HG02623 (cell line): ENCODE data around the gene CD247.

ENCODE experiments used
- ATAC-seq: cut with Tn5 transposase; IDR thresholded peaks from one replicate; pipeline ENCODE4 v1.9.1; 2021; ENCODE audit warnings: moderate library complexity; ENCODE audit not compliant: unreplicated experiment

Gene CD247

GRCh38 chr1:167489571-167490340, 28.6 kb downstream of the CD247 start:
- no peak for ATAC-seq

DNA sequence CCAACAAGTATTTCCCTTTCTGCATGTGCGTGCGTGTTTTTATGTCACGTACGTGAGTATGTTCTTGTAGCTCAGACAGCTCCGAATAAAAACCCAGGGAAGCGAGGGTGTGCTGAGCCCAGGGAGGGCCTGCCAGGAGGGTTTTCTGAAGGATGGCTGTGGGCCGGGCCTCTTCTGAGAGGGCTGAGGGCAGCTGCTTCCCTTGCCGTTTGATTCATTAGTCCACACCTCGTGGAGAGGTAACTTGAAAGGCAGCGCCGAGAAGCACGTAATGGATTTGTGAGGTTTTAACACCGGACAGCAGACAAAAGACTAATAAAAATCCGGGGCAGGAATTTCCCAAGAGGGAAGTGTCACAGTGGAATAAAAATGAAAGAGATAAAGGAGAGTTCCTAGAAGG, 29.5 kb downstream of the CD247 start:
- ATAC-seq = no peak

DNA sequence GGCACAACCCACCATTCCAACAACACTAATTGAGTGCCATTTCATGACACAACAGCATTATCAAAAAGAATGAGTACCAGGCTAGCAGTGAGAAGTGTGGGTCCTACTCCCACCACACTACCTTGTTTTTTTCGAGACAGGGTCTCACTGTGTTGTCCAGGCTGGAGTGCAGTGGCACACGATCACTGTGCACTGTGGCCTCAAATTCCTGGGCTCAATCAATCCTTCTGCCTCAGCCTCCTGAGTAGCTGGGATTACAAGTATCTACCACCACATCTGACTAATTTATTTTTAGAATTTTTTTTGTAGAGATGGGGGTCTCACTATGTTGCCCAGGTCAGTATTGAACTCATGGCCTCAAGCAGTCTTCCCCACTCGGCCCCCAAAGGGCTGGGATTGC, 30.7 kb downstream of the CD247 start:
- ATAC-seq = no peak

GRCh38 chr1:167486090-167486824, 32.1 kb downstream of the CD247 start:
- no peak for ATAC-seq

- no peak for ATAC-seq
Measured at GRCh38 chr1:167484726-167485502, 33.4 kb downstream of the CD247 start.

- ATAC-seq = no peak
Measured at GRCh38 chr1:167483790-167484189, 34.5 kb downstream of the CD247 start.

GRCh38 chr1:167482184-167482583, 36.1 kb downstream of the CD247 start:
- no peak for ATAC-seq

DNA sequence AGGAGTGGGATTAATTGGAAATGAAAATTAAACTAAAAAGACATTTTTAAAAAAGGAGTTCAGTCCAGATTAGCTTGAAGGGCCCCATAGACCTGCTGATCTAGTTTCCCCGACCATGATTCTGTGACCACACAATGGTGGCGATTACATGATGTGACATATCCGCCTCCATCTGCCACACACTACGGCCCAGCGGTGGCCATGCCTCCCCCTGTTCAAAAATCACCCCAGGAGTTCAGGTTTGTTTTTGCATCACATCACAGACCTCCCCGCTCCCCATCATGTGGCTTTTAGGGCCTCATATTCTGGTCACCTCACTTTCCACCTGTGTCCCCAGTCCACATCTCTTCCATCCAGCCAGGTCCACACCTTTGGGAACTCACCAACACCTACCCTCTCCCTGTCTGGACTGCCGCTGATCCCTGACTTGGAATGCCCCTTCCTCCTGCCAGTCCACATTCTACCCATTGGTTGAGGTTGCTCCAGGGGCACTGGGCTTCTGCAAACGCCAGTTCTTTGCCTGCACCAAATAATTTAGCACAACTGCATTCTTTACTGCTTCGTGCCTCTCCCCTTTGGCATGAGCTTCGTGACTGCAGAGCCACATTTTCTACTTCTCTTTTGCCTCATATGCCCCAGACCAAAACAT, 38.9 kb downstream of the CD247 start:
- ATAC-seq = no peak

- ATAC-seq = no peak
Measured at GRCh38 chr1:167477986-167478385, 40.3 kb downstream of the CD247 start.

GRCh38 chr1:167476061-167476460, 42.3 kb downstream of the CD247 start:
- ATAC-seq = no peak

DNA sequence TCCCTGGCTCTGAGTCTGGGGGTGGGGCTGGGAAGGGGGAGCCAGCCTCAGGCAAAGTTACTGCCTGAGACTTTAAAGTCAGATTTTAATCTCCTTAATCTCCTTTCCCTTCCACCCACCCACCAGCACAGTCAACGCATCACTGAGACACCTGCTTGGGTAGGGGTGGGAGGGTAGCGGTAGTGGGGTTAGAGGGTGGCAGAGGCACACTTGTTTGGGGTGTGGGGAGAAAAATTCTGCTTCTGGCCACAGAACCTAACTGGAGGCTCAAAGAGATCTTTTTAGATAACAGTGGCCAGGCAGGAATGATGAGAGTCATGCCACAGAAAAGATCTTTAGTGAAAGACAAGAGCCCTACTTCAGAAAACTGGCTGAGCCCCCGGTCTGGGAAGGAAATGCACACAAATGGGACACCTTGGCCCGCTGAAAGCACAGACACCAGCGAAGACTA, 44.1 kb downstream of the CD247 start:
- no peak for ATAC-seq

DNA sequence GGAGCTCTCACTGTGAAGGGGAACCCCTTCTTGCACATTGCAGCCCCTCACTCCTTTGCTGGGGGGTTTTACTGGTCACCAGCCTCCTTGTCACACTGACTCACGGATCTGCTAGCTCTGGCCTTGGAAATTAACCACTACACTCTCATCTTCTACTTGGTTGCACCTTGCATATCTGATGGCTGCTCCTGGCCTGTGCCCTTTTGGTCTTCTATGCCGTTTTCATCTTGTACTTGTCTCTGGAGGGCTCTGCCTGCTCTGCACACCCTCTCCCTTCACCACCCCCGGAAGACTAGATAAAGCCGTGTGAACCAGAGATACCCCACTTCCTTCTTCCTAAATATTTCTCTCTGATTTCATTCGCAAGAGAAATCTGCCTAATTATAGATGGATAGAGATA, 44.6 kb downstream of the CD247 start:
- ATAC-seq = no peak

- ATAC-seq = no peak
Measured at GRCh38 chr1:167472752-167473521, 45.4 kb downstream of the CD247 start.

DNA sequence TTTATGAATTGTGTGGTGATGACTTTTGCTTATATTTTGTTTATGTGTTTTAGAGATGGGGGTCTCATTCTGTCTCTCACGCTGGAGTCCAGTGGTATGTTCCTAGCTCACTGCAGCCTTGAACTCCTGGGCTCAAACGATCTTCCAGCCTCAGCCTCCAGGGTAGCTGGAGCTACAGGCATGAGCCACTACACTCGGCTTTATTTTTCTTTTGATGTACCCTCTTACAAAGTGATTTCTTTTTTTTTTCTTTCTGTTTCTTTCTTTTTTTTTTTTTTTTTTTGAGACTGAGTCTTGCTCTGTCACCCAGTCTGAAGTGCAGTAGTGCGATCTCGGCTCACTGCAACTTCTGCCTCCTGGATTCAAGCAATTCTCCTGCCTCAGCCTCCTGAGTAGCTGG, 46.8 kb downstream of the CD247 start:
- no peak for ATAC-seq

DNA sequence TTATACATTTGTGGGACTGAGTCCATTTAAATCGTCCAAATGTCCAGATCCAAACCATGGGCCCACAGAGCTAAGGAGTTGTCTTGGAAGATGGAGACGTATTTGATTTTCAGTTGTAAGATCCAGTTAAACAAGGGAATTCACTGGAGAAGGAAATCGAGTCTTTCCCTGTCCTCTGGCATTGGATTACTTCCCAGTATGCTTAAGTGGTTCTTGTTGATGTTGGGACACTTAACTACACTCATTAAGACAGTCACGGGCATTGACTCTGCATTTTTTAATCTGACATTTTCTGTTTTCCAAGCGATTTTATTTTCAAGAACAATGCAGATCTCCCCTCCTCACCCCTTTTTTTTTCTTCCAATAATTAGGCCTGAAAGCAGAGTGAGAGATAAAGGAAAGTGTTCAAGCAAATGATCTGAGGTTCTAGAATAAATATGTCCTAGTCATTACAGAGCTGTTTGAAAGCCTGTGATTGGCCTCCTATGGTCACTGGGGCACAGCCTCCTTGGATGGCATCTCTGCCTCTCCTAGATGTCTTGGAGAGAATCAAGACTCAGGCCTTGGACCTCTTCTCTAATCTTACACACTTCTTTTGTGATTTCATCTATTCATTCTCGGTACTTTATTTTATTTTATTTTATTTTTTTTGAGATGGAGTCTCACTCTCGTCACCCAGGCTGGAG, 48.9 kb downstream of the CD247 start:
- no peak for ATAC-seq

DNA sequence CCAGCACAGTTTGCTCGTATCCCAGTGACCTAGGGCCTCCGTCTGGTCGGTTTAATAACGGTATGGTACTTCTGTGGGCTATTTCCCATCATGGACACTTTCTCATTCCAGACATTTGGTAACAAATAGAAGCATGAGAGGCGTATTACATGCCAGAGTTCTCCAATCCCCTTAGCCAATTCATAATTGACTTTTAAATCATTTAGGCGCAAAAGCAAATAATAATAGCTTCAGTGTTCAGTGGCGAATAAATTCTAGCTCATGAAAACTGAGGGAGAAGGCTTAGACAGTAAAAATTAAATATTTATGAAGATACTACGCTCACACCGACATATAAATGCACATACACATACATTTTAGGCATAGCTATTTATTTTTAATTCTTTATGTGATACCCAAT, 50.6 kb downstream of the CD247 start:
- no peak for ATAC-seq

DNA sequence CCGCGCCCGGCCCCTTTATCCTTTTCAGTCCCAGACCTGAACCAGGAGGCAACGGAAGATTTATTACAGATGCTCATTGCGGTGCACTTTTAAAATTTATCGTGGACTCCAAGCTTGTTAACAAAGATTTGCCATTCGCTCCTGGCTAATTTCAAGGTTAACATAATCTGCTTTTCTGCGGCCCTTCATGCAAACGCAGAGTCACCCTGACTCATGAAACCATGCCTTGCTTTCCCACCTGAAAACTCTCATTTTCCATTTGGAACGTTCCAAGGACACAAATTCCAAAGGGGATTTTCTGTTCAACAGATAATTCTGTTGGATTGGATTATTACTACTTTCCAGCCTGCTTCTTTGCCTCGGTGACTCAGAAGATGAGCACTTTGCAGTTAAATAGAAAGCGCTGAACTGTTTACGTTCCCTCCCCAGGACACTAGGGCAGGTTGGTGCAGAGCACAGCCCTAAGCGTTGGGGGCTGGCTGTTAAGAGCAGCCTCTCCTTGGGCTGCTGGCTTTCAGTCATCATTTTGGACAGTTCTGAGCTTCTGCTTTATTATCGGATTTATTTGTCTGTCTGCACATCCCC, 51.1 kb downstream of the CD247 start:
- no peak for ATAC-seq

GRCh38 chr1:167465743-167466142, 52.6 kb downstream of the CD247 start:
- no peak for ATAC-seq

GRCh38 chr1:167465018-167465417, 53.3 kb downstream of the CD247 start:
- ATAC-seq = no peak
